ENCODE data around the gene C14orf93. TPM values are rescaled to one million over a fixed set of nuclear protein-coding genes. Genes with fewer than 3 reads are reported as not detected.

Gene C14orf93
- total and polyA plus RNA-seq, 9 of the 15 experiments (the other 6 are each of a cell fraction or from before 2014, with no cell fraction given), result 2.2 to 22.4 (median 16.1) TPM

GRCh38 chr14:23020143-23021128, 10.5 kb upstream of the C14orf93 start (continued):
- TF ChIP-seq CHAMP1 (IDR thresholded peaks at IDR 0.05) (no peak), CHD7 (IDR thresholded peaks at IDR 0.05; ENCODE audit: low read depth, low read length) (no peak), NFXL1 (CRISPR knock-in tag; IDR thresholded peaks at IDR 0.05) (no peak), ZHX1 (conservative IDR thresholded peaks at IDR 0.05; ENCODE audit: low read length) (no peak), ZNF583 (CRISPR knock-in tag; IDR thresholded peaks at IDR 0.05) (no peak), ZFP1 (CRISPR knock-in tag; IDR thresholded peaks at IDR 0.05) (no peak), TARDBP (IDR thresholded peaks at IDR 0.05) (no peak), USF2 (CRISPR knock-in tag; IDR thresholded peaks at IDR 0.05) (no peak), POU5F1 (IDR thresholded peaks at IDR 0.05; ENCODE audit: borderline replicate concordance, low read depth, low read length, partially characterized antibody) (no peak)
